ENCODE measurements around the gene CHST15. TPM values are rescaled to one million over a fixed set of nuclear protein-coding genes. Genes with fewer than 3 reads are reported as not detected.

Gene CHST15
- total and polyA plus RNA-seq, 2 of the 8 experiments (the other 6 are each of a cell fraction or from before 2014, with no cell fraction given) = 8.8 to 9.1 TPM

- FAIRE-seq (no peak), DNase-seq (ENCODE audit: low read depth in 1 of 2, low spot score in 2 of 2) (no peak)
- Histone ChIP-seq H3K4me2 (ENCODE audit: insufficient read depth in 1 of 2, low read depth in 2 of 2, low read length in 2 of 2) (no peak overlapping the region), H4K8ac (ENCODE audit: extremely low read depth, insufficient read depth, low read length) (no peak overlapping the region), H3K27ac (ENCODE audit: low read depth, low read length) (no peak overlapping the region), H2BK120ac (replicated peaks; ENCODE audit: low read depth, low read length) (no peak overlapping the region), H3K4me1 (replicated peaks in 1 of 4; ENCODE audit: control insufficient read depth in 3 of 4, insufficient read depth in 4 of 4, low read length in 3 of 4) (peaks cover 0 to 33% (median 10%) of the 10 kb centered on the region in 4 experiments; a peak in 6 of 7 replicates), H2AFZ (ENCODE audit: low read length) (no peak overlapping the region), H3K4ac (replicated peaks; ENCODE audit: insufficient read length, low read depth, low read length) (no peak overlapping the region), H3K56ac (replicated peaks; ENCODE audit: insufficient read length, low read depth, low read length) (no peak overlapping the region), H4K5ac (ENCODE audit: insufficient read length, low read depth, low read length) (no peak overlapping the region), H3K9ac (replicated peaks in 1 of 4; ENCODE audit: extremely low read depth in 1 of 4, low read depth in 3 of 4, low read length in 3 of 4) (no peak overlapping the region), H2AK5ac (ENCODE audit: low read depth, low read length) (no peak overlapping the region), H3K36me3 (ENCODE audit: control insufficient read depth in 2 of 4, insufficient read depth in 4 of 4, low read length in 3 of 4) (peaks cover 0 to 4% (median 1%) of the 10 kb centered on the region in 4 experiments; a peak in 2 of 8 replicates), H3K18ac (ENCODE audit: extremely low read depth, low read length) (no peak overlapping the region), H3K4me3 (ENCODE audit: extremely low read depth in 1 of 4, insufficient read depth in 2 of 4, low read depth in 3 of 4, low read length in 4 of 4) (no peak overlapping the region), H4K91ac (replicated peaks; ENCODE audit: insufficient read length, low read length) (no peak overlapping the region), H4K20me1 (replicated peaks in 1 of 2; ENCODE audit: control insufficient read depth in 1 of 2, insufficient read depth in 2 of 2, low read length in 2 of 2) (no peaks in the 10 kb centered on the region), H2BK15ac (ENCODE audit: low read length) (no peak overlapping the region), H3K79me1 (ENCODE audit: low read depth, low read length) (no peaks in the 10 kb centered on the region), H3K9me3 (ENCODE audit: insufficient read depth in 2 of 2, low read depth in 1 of 2, low read length in 1 of 2) (0 out of 4 replicates have a peak, but pooled peaks cover 0 to 2% of the 10 kb centered on the region in 2 experiments), H3K23me2 (ENCODE audit: low read depth, low read length) (no peaks in the 10 kb centered on the region), H3K79me2 (ENCODE audit: control insufficient read depth in 1 of 2, insufficient read depth in 2 of 2, low read length in 2 of 2) (no peaks in the 10 kb centered on the region), H2BK12ac (ENCODE audit: low read depth, low read length) (no peak overlapping the region), H2BK20ac (ENCODE audit: low read length) (no peak overlapping the region), H2BK5ac (ENCODE audit: low read depth, low read length) (no peak overlapping the region), H3K14ac (ENCODE audit: insufficient read length) (no peak overlapping the region), H3K23ac (ENCODE audit: insufficient read length) (no peak overlapping the region), H3K27me3 (replicated peaks in 1 of 4; ENCODE audit: control insufficient read depth in 3 of 4, extremely low read depth in 1 of 4, insufficient read depth in 3 of 4, low read length in 3 of 4) (no peaks in the 10 kb centered on the region)
- ChIA-PET POLR2A (ENCODE audit: partially characterized antibody) (no interaction called here), CTCF (ENCODE audit: partially characterized antibody) (interaction anchor here (1.6 to 2.1 kb wide), 2 partner anchors 180 to 265 kb away, joined by 4 read pairs; no protein-coding TSS in a partner anchor)
- TF ChIP-seq GTF2F1 (IDR thresholded peaks at IDR 0.05; ENCODE audit: borderline replicate concordance, low read depth, low read length) (no peak), CHD2 (IDR thresholded peaks at IDR 0.05; ENCODE audit: low read length) (no peak), BACH1 (IDR thresholded peaks at IDR 0.05; ENCODE audit: low read length) (no peak), ATF3 (IDR thresholded peaks at IDR 0.05; ENCODE audit: insufficient read depth, low read depth, low read length) (no peak), RXRA (IDR thresholded peaks at IDR 0.05; ENCODE audit: insufficient read depth, low read depth, low read length) (no peak), SP1 (IDR thresholded peaks at IDR 0.05; ENCODE audit: low read depth, low read length) (no peak), TBP (IDR thresholded peaks at IDR 0.05; ENCODE audit: low read depth, low read length) (no peak)
- WGBS, 2 experiments (ENCODE audit: extremely low coverage in 1 of 2, insufficient coverage in 1 of 2, insufficient read length in 1 of 2, insufficient replicate concordance in 2 of 2, low coverage in 1 of 2, low lambda C conversion rate in 2 of 2, missing lambda C conversion rate in 1 of 2) = 96% methylated on average over 7 of the region's 7 CpGs; no CpG with 5 or more reads in 1 of the 2 experiments
Measured at GRCh38 chr10:124012991-124013390, 80.4 kb downstream of the CHST15 start.
